GM12873 (cell line): ENCODE data around the gene ALK.

Experiments
- CTCF ChIP-seq: IDR thresholded peaks from 2 replicates; pipeline ENCODE4 v1.5.1; 2012; ENCODE audit warnings: low read depth, mild to moderate bottlenecking, moderate library complexity, low read length, control low read depth; ENCODE audit not compliant: insufficient read depth; ENCODE audit errors: missing control alignments

Gene ALK

GRCh38 chr2:29576231-29576630 lies 345.2 kb downstream of the ALK start:
- no peak for TF ChIP-seq CTCF

DNA sequence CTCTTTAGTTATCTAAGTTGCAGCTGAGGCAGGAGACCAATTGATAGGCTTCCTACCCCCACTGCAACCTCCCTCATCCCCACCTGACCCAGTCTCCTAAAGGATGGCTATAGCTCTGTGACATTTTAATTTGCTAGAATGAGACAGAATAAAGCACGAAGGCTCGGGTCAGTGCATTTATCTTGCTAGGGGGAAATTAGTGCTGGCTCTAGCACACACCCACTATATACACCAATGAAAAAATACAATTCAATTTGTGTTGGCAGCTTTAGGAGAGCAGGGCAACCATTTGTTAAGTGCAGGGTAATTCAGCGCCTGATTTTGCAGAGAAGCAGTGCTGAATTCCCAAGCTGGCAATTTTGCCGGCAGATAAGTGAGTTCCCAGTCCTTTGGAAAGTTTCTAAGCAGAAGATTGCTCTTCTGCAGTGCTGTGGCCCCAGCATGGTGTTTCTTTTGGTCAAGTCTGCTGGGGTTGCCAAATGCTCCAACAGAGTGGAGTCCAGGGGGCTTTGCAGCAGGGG lies 346.0 kb downstream of the ALK start:
- no peak for TF ChIP-seq CTCF

DNA sequence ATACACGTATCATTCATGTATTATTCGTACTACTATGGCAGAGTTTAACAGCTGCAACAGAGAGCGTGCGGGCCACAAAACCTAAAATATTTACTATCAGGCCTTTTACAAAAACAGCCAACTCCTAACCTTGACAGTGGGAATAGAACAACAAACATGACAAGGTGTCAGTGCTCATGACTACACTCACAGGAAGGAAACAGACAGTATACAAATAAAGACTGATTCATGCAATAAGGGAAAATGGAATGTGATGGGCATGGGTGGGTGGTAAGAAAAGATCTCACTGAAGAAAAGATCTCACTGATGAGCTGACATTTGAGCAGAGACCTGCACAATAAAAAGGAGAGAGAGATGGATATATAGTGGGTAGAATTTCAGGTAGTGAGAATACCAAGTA lies 347.8 kb downstream of the ALK start:
- TF ChIP-seq CTCF, result no peak

DNA sequence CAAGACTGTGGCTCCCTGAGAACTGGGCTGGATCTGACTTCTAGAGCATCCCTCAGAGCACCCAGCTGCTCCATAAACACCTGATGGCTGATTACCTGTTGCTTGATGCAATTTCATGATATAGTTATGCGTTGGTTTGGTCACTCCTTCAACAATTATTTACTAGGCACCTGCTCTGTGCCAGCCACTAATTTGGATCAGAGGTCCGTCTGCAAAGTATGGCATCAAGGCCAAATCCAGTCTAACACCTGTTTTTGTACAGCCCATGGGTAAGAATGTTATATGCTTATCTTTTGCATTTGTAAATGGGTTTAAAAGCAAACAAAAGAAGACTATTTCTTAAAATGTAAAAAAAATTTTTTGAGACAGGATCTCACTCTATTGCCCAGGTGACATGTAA lies 348.2 kb downstream of the ALK start:
- TF ChIP-seq CTCF, result no peak

DNA sequence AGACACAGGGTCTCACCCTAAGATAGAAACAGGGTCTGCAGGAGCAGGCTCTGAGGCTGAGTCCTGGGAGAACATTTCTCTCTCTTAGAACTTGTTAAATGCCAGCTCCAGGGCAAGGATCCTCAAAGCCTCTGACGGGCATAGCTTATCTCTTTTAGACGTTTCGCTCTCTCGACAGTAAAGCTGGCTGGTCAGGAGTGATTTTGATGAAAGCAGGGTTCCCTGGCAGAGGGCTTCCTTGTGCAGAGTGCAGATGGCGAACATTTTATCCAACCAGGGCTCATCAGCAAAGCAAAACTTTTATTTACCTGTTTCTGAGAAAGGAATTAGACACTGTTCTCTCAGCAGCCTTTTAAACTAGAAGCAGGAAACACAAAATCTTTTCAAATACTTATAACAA lies 350.8 kb downstream of the ALK start:
- TF ChIP-seq CTCF, result no peak

GRCh38 chr2:29567906-29568520 lies 353.4 kb downstream of the ALK start:
- TF ChIP-seq CTCF, result no peak

- no peak for TF ChIP-seq CTCF
Measured at GRCh38 chr2:29563697-29564096, 357.7 kb downstream of the ALK start.
